Measurements from ENCODE around the gene KDM4B. TPM values are rescaled to one million over a fixed set of nuclear protein-coding genes. Genes with fewer than 3 reads are reported as not detected.
A peak's percentile ranks its signal among the peaks of the same experiment; 100 is the strongest.

KDM4B gene
- total RNA-seq, 1 donor from 2014 or later: 34.1 TPM

- peak; percentile 38 for DNase-seq
- H3K4me1 ChIP-seq: peaks cover 43% of the 10 kb centered on the region
- peak overlapping the region; percentile 70 for H3K27ac ChIP-seq (replicated peaks)
- no peak overlapping the region for H3K4me3 ChIP-seq
- no peaks in the 10 kb centered on the region for H3K9me3 ChIP-seq (replicated peaks)
- intact Hi-C loops (cut with micrococcal nuclease): no loop called here
- peaks cover 7% of the 10 kb centered on the region for H3K36me3 ChIP-seq
- no peaks in the 10 kb centered on the region for H3K27me3 ChIP-seq (ENCODE audit: low read depth)
- TF ChIP-seq CTCF (IDR thresholded peaks at IDR 0.05; ENCODE audit: borderline replicate concordance): no peak
Measured at GRCh38 chr19:5023128-5023571, 54.2 kb downstream of the KDM4B start.

GRCh38 chr19:5024282-5024681 is 55.4 kb downstream of the KDM4B start:
- Histone ChIP-seq H3K27ac (replicated peaks) (no peak overlapping the region), H3K4me1 (peaks cover 51% of the 10 kb centered on the region), H3K9me3 (replicated peaks) (no peaks in the 10 kb centered on the region), H3K4me3 (no peak overlapping the region), H3K36me3 (no peaks in the 10 kb centered on the region), H3K27me3 (ENCODE audit: low read depth) (no peaks in the 10 kb centered on the region)
- no peak for TF ChIP-seq CTCF (IDR thresholded peaks at IDR 0.05; ENCODE audit: borderline replicate concordance)
- intact Hi-C loops (cut with micrococcal nuclease): no loop called here
- no peak for DNase-seq

DNA sequence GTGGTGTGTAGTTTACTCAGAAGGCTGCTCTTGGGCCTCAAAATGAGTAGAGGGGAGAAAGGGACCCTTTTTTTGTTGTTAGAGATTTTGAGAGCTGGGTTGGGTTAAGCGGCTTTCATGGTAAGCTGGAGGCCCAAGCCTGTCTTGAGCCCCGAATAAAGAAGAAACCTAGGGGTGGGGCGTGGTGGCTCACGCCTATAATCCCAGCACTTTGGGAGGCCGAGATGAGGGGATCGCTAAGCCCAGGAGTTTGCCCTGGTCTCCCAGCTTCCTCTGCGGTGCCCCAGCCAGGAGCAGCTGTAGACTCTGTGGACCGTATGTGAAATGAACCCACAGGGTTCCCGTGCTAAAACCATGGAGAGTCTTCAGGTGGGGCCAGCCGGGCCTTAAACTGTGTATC is 56.1 kb downstream of the KDM4B start:
- DNase-seq: no peak
- H3K9me3 ChIP-seq (replicated peaks): no peaks in the 10 kb centered on the region
- H3K4me1 ChIP-seq: peaks cover 57% of the 10 kb centered on the region
- H3K4me3 ChIP-seq: no peak overlapping the region
- intact Hi-C loops (cut with micrococcal nuclease): no loop called here
- no peak overlapping the region for H3K27ac ChIP-seq (replicated peaks)
- H3K27me3 ChIP-seq (ENCODE audit: low read depth): no peaks in the 10 kb centered on the region
- H3K36me3 ChIP-seq: no peaks in the 10 kb centered on the region
- no peak for TF ChIP-seq CTCF (IDR thresholded peaks at IDR 0.05; ENCODE audit: borderline replicate concordance)

DNA sequence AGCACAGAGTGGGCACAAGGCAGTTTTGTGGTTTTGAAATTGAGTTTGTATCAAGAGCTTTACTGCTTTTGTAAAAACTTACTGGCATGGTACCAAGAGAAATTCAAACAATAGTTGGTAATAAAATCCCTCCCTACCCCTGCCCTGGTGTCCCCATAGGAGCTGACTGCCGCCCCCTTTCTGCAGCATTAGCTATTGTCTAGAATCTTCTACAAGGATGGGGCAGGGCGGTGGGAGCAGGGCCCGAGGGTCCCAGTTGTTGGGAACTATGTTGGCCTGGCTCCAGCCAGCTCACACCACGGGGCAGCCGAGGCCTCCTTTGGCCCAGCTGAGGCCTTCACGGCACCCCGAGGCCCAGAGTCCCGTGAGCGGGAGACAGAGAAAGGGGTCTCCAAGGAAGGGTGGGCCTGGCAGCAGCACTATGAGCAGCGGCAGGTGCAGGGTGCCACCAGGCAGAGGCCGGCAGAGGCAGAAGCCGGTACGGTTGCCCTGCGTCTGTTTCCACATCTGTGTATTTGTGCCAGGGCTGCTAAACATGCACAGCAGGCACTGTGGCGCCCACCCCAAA is 57.9 kb downstream of the KDM4B start:
- no peaks in the 10 kb centered on the region for H3K27me3 ChIP-seq (ENCODE audit: low read depth)
- intact Hi-C loops (cut with micrococcal nuclease): no loop called here
- H3K4me1 ChIP-seq: peaks cover 74% of the 10 kb centered on the region
- H3K4me3 ChIP-seq: no peak overlapping the region
- TF ChIP-seq CTCF (IDR thresholded peaks at IDR 0.05; ENCODE audit: borderline replicate concordance): no peak
- no peak overlapping the region for H3K27ac ChIP-seq (replicated peaks)
- DNase-seq: no peak
- no peaks in the 10 kb centered on the region for H3K9me3 ChIP-seq (replicated peaks)
- H3K36me3 ChIP-seq: no peaks in the 10 kb centered on the region

DNA sequence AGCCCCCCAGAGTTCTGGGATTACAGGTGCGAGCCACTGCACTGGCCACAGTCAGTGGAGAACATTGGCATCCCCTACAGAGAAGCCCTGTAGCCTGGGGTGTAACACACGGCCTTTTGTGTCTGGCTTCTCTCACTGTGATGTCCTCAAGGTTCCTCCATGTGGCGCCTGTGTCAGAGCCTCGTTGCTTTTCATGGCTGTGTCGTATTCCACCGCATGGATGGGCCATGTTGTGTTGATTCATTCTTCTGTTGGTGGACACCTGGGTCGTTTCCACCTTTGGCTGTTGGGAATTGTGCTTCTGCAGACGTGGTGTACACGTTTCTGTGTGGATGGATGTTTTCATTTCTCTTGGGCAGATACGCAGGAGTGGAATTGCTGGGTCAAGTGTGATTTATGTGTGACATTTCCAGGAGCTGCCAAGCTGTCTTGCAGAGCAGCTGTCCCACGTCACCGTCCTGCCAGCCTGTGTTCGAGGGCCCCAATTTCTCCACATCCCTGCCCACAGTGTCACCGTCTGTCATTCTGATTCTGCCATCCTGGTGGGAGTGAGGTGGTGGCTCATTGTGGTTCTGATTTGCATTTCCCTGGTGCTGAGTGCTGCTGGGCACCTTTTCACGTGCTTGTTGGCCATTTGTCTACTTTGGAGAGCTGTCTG is 59.4 kb downstream of the KDM4B start:
- intact Hi-C loops (cut with micrococcal nuclease): no loop called here
- no peak overlapping the region for H3K4me3 ChIP-seq
- no peak overlapping the region for H3K27ac ChIP-seq (replicated peaks)
- no peaks in the 10 kb centered on the region for H3K27me3 ChIP-seq (ENCODE audit: low read depth)
- H3K4me1 ChIP-seq: peaks cover 75% of the 10 kb centered on the region
- H3K9me3 ChIP-seq (replicated peaks): no peaks in the 10 kb centered on the region
- DNase-seq: no peak
- no peak for TF ChIP-seq CTCF (IDR thresholded peaks at IDR 0.05; ENCODE audit: borderline replicate concordance)
- peaks cover 6% of the 10 kb centered on the region for H3K36me3 ChIP-seq

All from left ventricle myocardium inferior (tissue), 1 donor.